HCT116 (cell line): ENCODE measurements around the gene C18orf32. TPM values are rescaled to one million over a fixed set of nuclear protein-coding genes. Genes with fewer than 3 reads are reported as not detected.
A peak's percentile ranks its signal among the peaks of the same experiment; 100 is the strongest.

ENCODE experiments used
- ATAC-seq: fragments of 200-7000 bp; cut with Tn5 transposase; 2 replicates; pipeline ENCODE4 v1.9.1; 2020; ENCODE audit warnings: mild to moderate bottlenecking, moderate library complexity
- BruUV-seq: library from RNA; stranded (reverse); fragments of 400-500 nt; replicated peaks from 2 replicates; lab custom pipeline; 2021; lab: Mats Ljungman, UMichigan
- CTCF ChIA-PET: fragments of 300-600 bp; sonication (Branson Sonifier 250); formaldehyde crosslinking; loops from one replicate; lab custom pipeline; 2021; ENCODE audit warnings: antibody characterized with exemption; lab: Charles Lee
- POLR2A ChIA-PET: fragments of 300-600, 350-600 bp; sonication (Branson Sonifier 250); formaldehyde crosslinking; loops from one replicate; lab custom pipeline; 2021; ENCODE audit warnings: antibody characterized with exemption; lab: Charles Lee
- RAD21 ChIA-PET, 2 experiments: fragments of 300-600 bp; sonication (Branson Sonifier 250); formaldehyde crosslinking; loops; one replicate each; lab custom pipeline; 2023; ENCODE audit warnings: low total read pairs in 2 of 2; ENCODE audit not compliant: uncharacterized antibody in 2 of 2, unreplicated experiment in 2 of 2, low non-redundant PET in 1 of 2; lab: Charles Lee
- DNase-seq: peaks from one replicate; pipeline ENCODE4 v3.0.0-alpha.2; 2010; ENCODE audit warnings: low read depth, low spot score
- H2AFZ ChIP-seq: fragments of 200-600 bp; shearing (Covaris generic), sonication (generic); 2 replicates; pipeline ENCODE4 v1.6.1; 2017; ENCODE audit warnings: low read depth, mixed run types, mixed read lengths, antibody characterized with exemption, low read length; ENCODE audit not compliant: poor library complexity, severe bottlenecking
- H3K27ac ChIP-seq: 2 replicates; pipeline ENCODE4 v1.5.1; 2012; ENCODE audit warnings: low read depth, low read length
- H3K27me3 ChIP-seq: fragments of 200-600 bp; sonication (generic); 2 replicates; pipeline ENCODE4 v1.6.1; 2016; ENCODE audit warnings: mixed run types, low read length, mixed read lengths; ENCODE audit not compliant: insufficient read depth
- H3K36me3 ChIP-seq, 2 experiments: fragments of 200-500 bp in 1 of 2; fragments of 200-600 bp in 1 of 2; sonication (Bioruptor generic) in 1 of 2; sonication (generic) in 1 of 2; 2 replicates each; pipeline versions ENCODE4 v1.5.1 to v1.6.1; 2014 to 2016; ENCODE audit warnings: low read length in 2 of 2, inconsistent platforms in 1 of 2, mixed read lengths in 1 of 2, mixed run types in 1 of 2; ENCODE audit not compliant: insufficient read depth in 2 of 2, control insufficient read depth in 1 of 2
- H3K4me1 ChIP-seq, 2 experiments: fragments of 200-600 bp in 1 of 2; sonication (generic) in 1 of 2; 2 replicates each; pipeline versions ENCODE4 v1.5.1 to v1.6.1; 2012 to 2017; ENCODE audit warnings: low read length in 2 of 2, inconsistent platforms in 1 of 2, mild to moderate bottlenecking in 1 of 2, mixed read lengths in 1 of 2, mixed run types in 1 of 2, moderate library complexity in 1 of 2; ENCODE audit not compliant: insufficient read depth in 2 of 2, control insufficient read depth in 1 of 2
- H3K4me2 ChIP-seq: fragments of 200-600 bp; sonication (generic); 2 replicates; pipeline ENCODE4 v1.6.1; 2017; ENCODE audit warnings: mixed run types, low read length, mixed read lengths
- H3K4me3 ChIP-seq, 2 experiments: fragments of 200-600 bp in 1 of 2; sonication (generic) in 1 of 2; replicated peaks in 1 of 2; 2 replicates each; pipeline ENCODE4 v1.5.1; 2011 to 2016; ENCODE audit warnings: low read length in 2 of 2, control low read depth in 1 of 2, low read depth in 1 of 2, mild to moderate bottlenecking in 1 of 2, mixed read lengths in 1 of 2, mixed run types in 1 of 2
- H3K79me2 ChIP-seq: fragments of 200-600 bp; sonication (generic); 2 replicates; pipeline ENCODE4 v1.6.1; 2017; ENCODE audit warnings: mild to moderate bottlenecking, mixed run types, low read length, moderate library complexity, mixed read lengths; ENCODE audit not compliant: insufficient read depth
- H3K9ac ChIP-seq: fragments of 200-600 bp; sonication (generic); 2 replicates; pipeline ENCODE4 v1.6.1; 2016; ENCODE audit warnings: low read length, mixed read lengths
- H3K9me2 ChIP-seq: fragments of 200-600 bp; sonication (generic), shearing (Covaris generic); 2 replicates; pipeline ENCODE4 v1.6.1; 2017; ENCODE audit warnings: mixed run types, mild to moderate bottlenecking, moderate library complexity; ENCODE audit not compliant: insufficient read depth
- H3K9me3 ChIP-seq, 2 experiments: fragments of 200-500 bp in 1 of 2; fragments of 200-600 bp in 1 of 2; sonication (Bioruptor generic) in 1 of 2; sonication (generic) in 1 of 2; 2 replicates each; pipeline ENCODE4 v1.6.1; 2014 to 2017; ENCODE audit warnings: low read length in 2 of 2, mixed read lengths in 2 of 2, inconsistent platforms in 1 of 2, low read depth in 1 of 2, mild to moderate bottlenecking in 1 of 2, mixed run types in 1 of 2, moderate library complexity in 1 of 2; ENCODE audit not compliant: control insufficient read depth in 1 of 2, insufficient read depth in 1 of 2
- H4K20me1 ChIP-seq: fragments of 200-600 bp; sonication (generic), shearing (Covaris generic); 2 replicates; pipeline ENCODE4 v1.6.1; 2017; ENCODE audit warnings: mixed run types, mild to moderate bottlenecking, moderate library complexity; ENCODE audit not compliant: insufficient read depth
- ATF3 ChIP-seq: IDR thresholded peaks from 2 replicates; pipeline ENCODE4 v1.6.1; 2012
- CTCF ChIP-seq, 3 experiments: fragments of 200-600 bp in 1 of 3; sonication (generic) in 1 of 3; IDR thresholded peaks in 2 of 3; conservative IDR thresholded peaks in 1 of 3; 2 replicates each; pipeline ENCODE4 v1.5.1; 2012 to 2017; ENCODE audit warnings: low read depth in 2 of 3, low read length in 2 of 3, antibody characterized with exemption in 1 of 3, borderline replicate concordance in 1 of 3, control low read depth in 1 of 3, mild to moderate bottlenecking in 1 of 3, mixed read lengths in 1 of 3, mixed run types in 1 of 3, moderate library complexity in 1 of 3; ENCODE audit not compliant: insufficient read depth in 1 of 3
- EGR1 ChIP-seq: IDR thresholded peaks from 2 replicates; pipeline ENCODE4 v1.6.1; 2012; ENCODE audit warnings: low read depth
- ELF1 ChIP-seq: IDR thresholded peaks from 2 replicates; pipeline ENCODE4 v1.6.1; 2012; ENCODE audit warnings: low read depth, borderline replicate concordance
- EZH2 ChIP-seq: fragments of 200-600 bp; sonication (generic); IDR thresholded peaks from 2 replicates; pipeline ENCODE4 v1.6.1; 2017; ENCODE audit warnings: antibody characterized with exemption, mixed run types
- EZH2phosphoT487 ChIP-seq: fragments of 200-600 bp; IDR thresholded peaks from 2 replicates; pipeline ENCODE4 v1.6.1; 2018; ENCODE audit warnings: antibody characterized with exemption, borderline replicate concordance
- FOSL1 ChIP-seq: IDR thresholded peaks from 2 replicates; pipeline ENCODE4 v1.6.1; 2012; ENCODE audit warnings: low read depth
- JUND ChIP-seq: IDR thresholded peaks from 2 replicates; pipeline ENCODE4 v1.6.1; 2012
- MAX ChIP-seq: IDR thresholded peaks from 2 replicates; pipeline ENCODE4 v1.6.1; 2012
- POLR2A ChIP-seq: IDR thresholded peaks from 2 replicates; pipeline ENCODE4 v1.7.0; 2011; ENCODE audit warnings: borderline replicate concordance; ENCODE audit not compliant: insufficient read depth, insufficient read length; ENCODE audit errors: extremely low read depth
- POLR2AphosphoS5 ChIP-seq: IDR thresholded peaks from 2 replicates; pipeline ENCODE4 v1.6.1; 2011; ENCODE audit warnings: mild to moderate bottlenecking, low read depth, low read length, moderate library complexity
- RAD21 ChIP-seq: IDR thresholded peaks from 2 replicates; pipeline ENCODE4 v1.6.1; 2012; ENCODE audit warnings: low read depth, mild to moderate bottlenecking
- SP1 ChIP-seq: IDR thresholded peaks from 2 replicates; pipeline ENCODE4 v1.6.1; 2012; ENCODE audit warnings: low read depth
- SRF ChIP-seq: IDR thresholded peaks from 2 replicates; pipeline ENCODE4 v1.6.1; 2012; ENCODE audit warnings: low read depth
- TCF7L2 ChIP-seq: IDR thresholded peaks from 2 replicates; pipeline ENCODE4 v1.7.0; 2011; ENCODE audit warnings: borderline replicate concordance, inconsistent platforms; ENCODE audit not compliant: insufficient read depth, insufficient read length; ENCODE audit errors: extremely low read depth
- YY1 ChIP-seq: IDR thresholded peaks from 2 replicates; pipeline ENCODE4 v1.6.1; 2011; ENCODE audit warnings: low read length, low read depth, moderate library complexity, mild to moderate bottlenecking; ENCODE audit not compliant: insufficient replicate concordance; ENCODE audit errors: extremely low read depth
- ZBTB33 ChIP-seq: IDR thresholded peaks from 2 replicates; pipeline ENCODE4 v1.6.1; 2011; ENCODE audit warnings: mild to moderate bottlenecking, low read length, moderate library complexity; ENCODE audit not compliant: insufficient replicate concordance; ENCODE audit errors: extremely low read depth
- ZFX ChIP-seq: fragments of 450-650 bp; IDR thresholded peaks from 2 replicates; pipeline ENCODE4 v1.6.1; 2017
- ZNF274 ChIP-seq: fragments of 200-500 bp; sonication (Bioruptor generic); IDR thresholded peaks from 2 replicates; pipeline ENCODE4 v1.6.1; 2014; ENCODE audit warnings: mild to moderate bottlenecking, low read depth, low read length, inconsistent platforms
- intact Hi-C: fragments of 100-400 bp; cut with micrococcal nuclease; formaldehyde crosslinking; loops from 2 replicates; pipeline ENCODE4 v1.10.0; 2022
- total RNA-seq: library from RNA; stranded (reverse); gene quantifications from one replicate; pipeline ENCODE4 v1.2.1, GENCODE V29; 2021; ENCODE audit not compliant: unreplicated experiment
- TF ChIP-seq, protein P1 (sequence below): IDR thresholded peaks from 2 replicates; pipeline ENCODE4 v1.6.1; 2012; ENCODE audit warnings: low read depth

Gene C18orf32
- total RNA-seq, 1 experiment from 2014 or later: 35.0 TPM

- no peak for TF ChIP-seq ZBTB33
- no peak for TF ChIP-seq EGR1
- TF ChIP-seq RAD21: no peak
- no peak for TF ChIP-seq EZH2phosphoT487
- TF ChIP-seq POLR2AphosphoS5: no peak
- TF ChIP-seq CTCF (IDR thresholded peaks at IDR 0.05 in 2 of 3, conservative IDR thresholded peaks at IDR 0.05 in 1 of 3; ENCODE audit: borderline replicate concordance in 1 of 3, insufficient read depth in 1 of 3, low read depth in 2 of 3, low read length in 2 of 3): no peak
- TF ChIP-seq SP1: no peak
- no peak for TF ChIP-seq SRF
- TF ChIP-seq FOSL1: no peak
- no peak for TF ChIP-seq MAX
- TF ChIP-seq JUND: no peak
- TF ChIP-seq ELF1: no peak
- TF ChIP-seq ZFX: no peak
- no peak for TF ChIP-seq YY1
- TF ChIP-seq POLR2A: no peak
- TF ChIP-seq TCF7L2: no peak
- TF ChIP-seq EZH2: no peak
- TF ChIP-seq ATF3: no peak
- TF ChIP-seq, protein P1, sequence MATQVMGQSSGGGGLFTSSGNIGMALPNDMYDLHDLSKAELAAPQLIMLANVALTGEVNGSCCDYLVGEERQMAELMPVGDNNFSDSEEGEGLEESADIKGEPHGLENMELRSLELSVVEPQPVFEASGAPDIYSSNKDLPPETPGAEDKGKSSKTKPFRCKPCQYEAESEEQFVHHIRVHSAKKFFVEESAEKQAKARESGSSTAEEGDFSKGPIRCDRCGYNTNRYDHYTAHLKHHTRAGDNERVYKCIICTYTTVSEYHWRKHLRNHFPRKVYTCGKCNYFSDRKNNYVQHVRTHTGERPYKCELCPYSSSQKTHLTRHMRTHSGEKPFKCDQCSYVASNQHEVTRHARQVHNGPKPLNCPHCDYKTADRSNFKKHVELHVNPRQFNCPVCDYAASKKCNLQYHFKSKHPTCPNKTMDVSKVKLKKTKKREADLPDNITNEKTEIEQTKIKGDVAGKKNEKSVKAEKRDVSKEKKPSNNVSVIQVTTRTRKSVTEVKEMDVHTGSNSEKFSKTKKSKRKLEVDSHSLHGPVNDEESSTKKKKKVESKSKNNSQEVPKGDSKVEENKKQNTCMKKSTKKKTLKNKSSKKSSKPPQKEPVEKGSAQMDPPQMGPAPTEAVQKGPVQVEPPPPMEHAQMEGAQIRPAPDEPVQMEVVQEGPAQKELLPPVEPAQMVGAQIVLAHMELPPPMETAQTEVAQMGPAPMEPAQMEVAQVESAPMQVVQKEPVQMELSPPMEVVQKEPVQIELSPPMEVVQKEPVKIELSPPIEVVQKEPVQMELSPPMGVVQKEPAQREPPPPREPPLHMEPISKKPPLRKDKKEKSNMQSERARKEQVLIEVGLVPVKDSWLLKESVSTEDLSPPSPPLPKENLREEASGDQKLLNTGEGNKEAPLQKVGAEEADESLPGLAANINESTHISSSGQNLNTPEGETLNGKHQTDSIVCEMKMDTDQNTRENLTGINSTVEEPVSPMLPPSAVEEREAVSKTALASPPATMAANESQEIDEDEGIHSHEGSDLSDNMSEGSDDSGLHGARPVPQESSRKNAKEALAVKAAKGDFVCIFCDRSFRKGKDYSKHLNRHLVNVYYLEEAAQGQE: no peak
- TF ChIP-seq ZNF274: no peak
- ChIA-PET CTCF (no interaction called here), POLR2A (interaction anchor here (0.6 to 0.8 kb wide), 2 partner anchors 68 to 202 kb away, joined by 3 read pairs; no protein-coding TSS in a partner anchor), RAD21 (no interaction called here)
- ATAC-seq (no peak), DNase-seq (no peak)
- intact Hi-C loops: no loop called here
- H3K4me2 ChIP-seq: no peak overlapping the region
- no peak overlapping the region for H3K4me3 ChIP-seq
- H3K9me3 ChIP-seq: no peaks in the 10 kb centered on the region
- H3K27ac ChIP-seq: no peak overlapping the region
- peak overlapping the region; percentile 78 for H2AFZ ChIP-seq
- no peaks in the 10 kb centered on the region for H3K79me2 ChIP-seq
- H3K9me2 ChIP-seq: no peaks in the 10 kb centered on the region
- no peaks in the 10 kb centered on the region for H3K27me3 ChIP-seq
- H3K9ac ChIP-seq: no peak overlapping the region
- H3K36me3 ChIP-seq: no peaks in the 10 kb centered on the region
- H4K20me1 ChIP-seq: no peaks in the 10 kb centered on the region
- no peaks in the 10 kb centered on the region; a peak in 1 of 4 replicates for H3K4me1 ChIP-seq
- no TSS peak for BruUV-seq
These were observed 40.7 kb upstream of the C18orf32 start for GRCh38 chr18:49527631-49528327.
